ENCODE measurements around the gene RAMAC.
"Not testable (repeated sequence)": the region's sequence is repeated elsewhere in the genome, so short reads cannot be mapped to it uniquely, and the experiment has no call there.

Gene RAMAC

GRCh38 chr15:82985688-82986441, at the start of gene RAMAC:
Gene RAMAC, plus strand, starts transcription at chr15:82986210. Its CDS starts 2,809 bp downstream, at chr15:82989019.
- Histone ChIP-seq H3K9ac (ENCODE audit: low read length) (peak within 1 kb of the TSS; percentile 98), H3K36me3 (ENCODE audit: control insufficient read depth, insufficient read depth, low read length, severe bottlenecking) (peaks cover 18% of the 10 kb centered on the region), H3K4me3 (ENCODE audit: low read length) (peak within 1 kb of the TSS; percentile 100), H3K4me1 (ENCODE audit: control insufficient read depth, insufficient read depth, low read length) (peaks cover 11% of the 10 kb centered on the region), H3K27me3 (replicated peaks; ENCODE audit: control insufficient read depth, insufficient read depth, low read length) (no peaks in the 10 kb centered on the region), H3K9me3 (ENCODE audit: control insufficient read depth, low read length) (no peaks in the 10 kb centered on the region)
- peak; percentile 99 for DNase-seq (ENCODE audit: low read depth)

- Histone ChIP-seq H3K36me3 (ENCODE audit: control insufficient read depth, insufficient read depth, low read length, severe bottlenecking) (no peaks in the 10 kb centered on the region), H3K27me3 (replicated peaks; ENCODE audit: control insufficient read depth, insufficient read depth, low read length) (peaks cover 15% of the 10 kb centered on the region), H3K9me3 (ENCODE audit: control insufficient read depth, low read length) (no peaks in the 10 kb centered on the region), H3K4me3 (ENCODE audit: low read length) (no peak overlapping the region), H3K4me1 (ENCODE audit: control insufficient read depth, insufficient read depth, low read length) (no peaks in the 10 kb centered on the region), H3K9ac (ENCODE audit: low read length) (no peak overlapping the region)
- peak; percentile 6 for DNase-seq (ENCODE audit: low read depth)
Measured at GRCh38 chr15:82936966-82937711, 48.9 kb upstream of the RAMAC start.

DNA sequence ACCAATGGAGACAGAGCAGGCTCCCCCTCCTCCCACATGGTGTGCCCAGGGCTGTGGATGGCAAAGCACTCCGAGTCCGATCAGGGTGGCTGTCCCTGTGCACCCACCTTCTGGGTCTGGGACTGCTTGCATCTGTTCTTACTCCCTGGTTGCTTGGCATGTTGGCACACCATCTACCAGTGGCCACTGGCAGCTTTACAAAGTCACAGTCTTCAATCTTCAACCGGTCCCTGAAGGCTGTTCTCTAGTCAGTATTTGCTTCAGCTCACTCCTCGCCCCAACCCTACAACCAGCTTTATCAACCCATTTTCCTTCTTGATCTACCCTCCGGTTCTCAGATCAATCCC, 48.3 kb upstream of the RAMAC start:
- Histone ChIP-seq H3K9me3 (ENCODE audit: control insufficient read depth, low read length) (no peaks in the 10 kb centered on the region), H3K4me3 (ENCODE audit: low read length) (no peak overlapping the region), H3K27me3 (replicated peaks; ENCODE audit: control insufficient read depth, insufficient read depth, low read length) (peaks cover 15% of the 10 kb centered on the region), H3K4me1 (ENCODE audit: control insufficient read depth, insufficient read depth, low read length) (no peaks in the 10 kb centered on the region), H3K36me3 (ENCODE audit: control insufficient read depth, insufficient read depth, low read length, severe bottlenecking) (no peaks in the 10 kb centered on the region), H3K9ac (ENCODE audit: low read length) (no peak overlapping the region)
- no peak for DNase-seq (ENCODE audit: low read depth)

DNA sequence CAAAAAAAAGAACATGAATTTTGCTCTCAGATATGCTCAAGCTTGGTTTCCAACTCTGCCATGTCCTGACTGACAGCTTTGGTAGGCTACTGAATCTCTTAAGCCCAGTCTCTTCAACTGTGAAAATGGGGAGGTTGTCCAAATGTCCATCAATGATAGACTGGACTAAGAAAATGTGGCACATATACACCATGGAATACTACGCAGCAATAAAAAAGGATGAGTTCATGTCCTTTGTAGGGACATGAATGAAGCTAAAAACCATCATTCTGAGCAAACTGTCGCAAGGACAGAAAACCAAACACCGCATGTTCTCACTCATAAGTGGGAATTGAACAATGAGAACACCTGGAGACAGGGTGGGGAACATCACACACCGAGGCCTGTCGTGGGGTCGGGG, 46.3 kb upstream of the RAMAC start:
- H3K36me3 ChIP-seq (ENCODE audit: control insufficient read depth, insufficient read depth, low read length, severe bottlenecking); H3K27me3 ChIP-seq (replicated peaks; ENCODE audit: control insufficient read depth, insufficient read depth, low read length); H3K9me3 ChIP-seq (ENCODE audit: control insufficient read depth, low read length); H3K4me3 ChIP-seq (ENCODE audit: low read length); H3K9ac ChIP-seq (ENCODE audit: low read length); H3K4me1 ChIP-seq (ENCODE audit: control insufficient read depth, insufficient read depth, low read length); DNase-seq (ENCODE audit: low read depth): not testable (repeated sequence)

GRCh38 chr15:82942691-82943090, 43.3 kb upstream of the RAMAC start:
- Histone ChIP-seq H3K4me3 (ENCODE audit: low read length) (no peak overlapping the region), H3K4me1 (ENCODE audit: control insufficient read depth, insufficient read depth, low read length) (no peaks in the 10 kb centered on the region), H3K27me3 (replicated peaks; ENCODE audit: control insufficient read depth, insufficient read depth, low read length) (no peaks in the 10 kb centered on the region), H3K9me3 (ENCODE audit: control insufficient read depth, low read length) (no peaks in the 10 kb centered on the region), H3K9ac (ENCODE audit: low read length) (no peak overlapping the region), H3K36me3 (ENCODE audit: control insufficient read depth, insufficient read depth, low read length, severe bottlenecking) (no peaks in the 10 kb centered on the region)
- DNase-seq (ENCODE audit: low read depth) = no peak

DNA sequence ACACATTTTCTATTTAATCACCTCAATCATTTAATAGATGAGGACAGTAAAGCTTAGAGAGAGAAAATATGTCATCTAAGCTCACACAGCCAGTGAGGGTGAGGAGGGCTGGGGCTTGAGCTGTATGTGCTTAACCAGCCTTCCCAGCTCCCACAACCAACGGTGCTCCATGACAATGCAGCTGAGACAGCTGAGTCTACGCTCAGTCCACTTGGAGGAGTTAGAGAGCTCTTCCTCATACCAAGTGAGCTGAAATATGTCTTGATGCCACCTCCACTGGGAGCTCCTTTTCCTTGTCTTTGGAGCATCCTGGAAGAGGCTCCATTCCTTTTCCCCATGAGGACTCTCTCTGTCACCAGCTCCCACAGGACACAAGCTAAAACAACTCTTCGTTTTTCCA, 42.8 kb upstream of the RAMAC start:
- no peak for DNase-seq (ENCODE audit: low read depth)
- no peak overlapping the region for H3K9ac ChIP-seq (ENCODE audit: low read length)

GRCh38 chr15:82944056-82944455, 42.0 kb upstream of the RAMAC start:
- Histone ChIP-seq H3K9me3 (ENCODE audit: control insufficient read depth, low read length) (no peaks in the 10 kb centered on the region), H3K27me3 (replicated peaks; ENCODE audit: control insufficient read depth, insufficient read depth, low read length) (peaks cover 5% of the 10 kb centered on the region), H3K9ac (ENCODE audit: low read length) (no peak overlapping the region), H3K4me3 (ENCODE audit: low read length) (no peak overlapping the region), H3K36me3 (ENCODE audit: control insufficient read depth, insufficient read depth, low read length, severe bottlenecking) (no peaks in the 10 kb centered on the region), H3K4me1 (ENCODE audit: control insufficient read depth, insufficient read depth, low read length) (no peaks in the 10 kb centered on the region)
- no peak for DNase-seq (ENCODE audit: low read depth)

More for the DNA sequence above, 42.8 kb upstream of the RAMAC start:
- Histone ChIP-seq H3K27me3 (replicated peaks; ENCODE audit: control insufficient read depth, insufficient read depth, low read length) (no peaks in the 10 kb centered on the region), H3K4me1 (ENCODE audit: control insufficient read depth, insufficient read depth, low read length) (no peaks in the 10 kb centered on the region), H3K9me3 (ENCODE audit: control insufficient read depth, low read length) (no peaks in the 10 kb centered on the region), H3K4me3 (ENCODE audit: low read length) (no peak overlapping the region), H3K36me3 (ENCODE audit: control insufficient read depth, insufficient read depth, low read length, severe bottlenecking) (no peaks in the 10 kb centered on the region)

GRCh38 chr15:82944821-82945220, 41.2 kb upstream of the RAMAC start:
- no peak overlapping the region for H3K4me3 ChIP-seq (ENCODE audit: low read length)
- H3K27me3 ChIP-seq (replicated peaks; ENCODE audit: control insufficient read depth, insufficient read depth, low read length) = peaks cover 7% of the 10 kb centered on the region
- no peaks in the 10 kb centered on the region for H3K4me1 ChIP-seq (ENCODE audit: control insufficient read depth, insufficient read depth, low read length)
- no peaks in the 10 kb centered on the region for H3K9me3 ChIP-seq (ENCODE audit: control insufficient read depth, low read length)
- no peaks in the 10 kb centered on the region for H3K36me3 ChIP-seq (ENCODE audit: control insufficient read depth, insufficient read depth, low read length, severe bottlenecking)
- no peak for DNase-seq (ENCODE audit: low read depth)
- H3K9ac ChIP-seq (ENCODE audit: low read length) = no peak overlapping the region

DNA sequence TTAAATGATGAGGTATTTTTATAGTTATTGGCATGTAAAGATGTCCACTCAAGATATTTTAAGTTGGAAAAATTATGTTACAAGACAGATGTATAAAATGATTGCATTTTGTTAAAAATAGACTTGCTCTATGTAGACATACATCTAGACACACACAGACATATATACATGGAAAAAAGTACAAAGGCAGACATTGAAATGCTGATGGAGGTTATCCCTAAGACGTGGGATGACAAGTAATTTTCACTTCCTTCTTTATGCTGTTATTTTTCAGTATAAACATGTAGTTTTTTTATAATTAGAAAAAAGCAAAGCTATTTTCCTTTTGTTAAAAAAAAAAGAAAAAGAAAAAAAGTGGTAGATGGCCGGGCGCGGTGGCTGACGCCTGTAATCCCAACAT, 40.7 kb upstream of the RAMAC start:
- no peaks in the 10 kb centered on the region for H3K9me3 ChIP-seq (ENCODE audit: control insufficient read depth, low read length)
- no peak overlapping the region for H3K9ac ChIP-seq (ENCODE audit: low read length)
- H3K4me3 ChIP-seq (ENCODE audit: low read length) = no peak overlapping the region
- H3K36me3 ChIP-seq (ENCODE audit: control insufficient read depth, insufficient read depth, low read length, severe bottlenecking) = no peaks in the 10 kb centered on the region
- no peaks in the 10 kb centered on the region for H3K4me1 ChIP-seq (ENCODE audit: control insufficient read depth, insufficient read depth, low read length)
- H3K27me3 ChIP-seq (replicated peaks; ENCODE audit: control insufficient read depth, insufficient read depth, low read length) = peaks cover 11% of the 10 kb centered on the region
- DNase-seq (ENCODE audit: low read depth) = no peak

DNA sequence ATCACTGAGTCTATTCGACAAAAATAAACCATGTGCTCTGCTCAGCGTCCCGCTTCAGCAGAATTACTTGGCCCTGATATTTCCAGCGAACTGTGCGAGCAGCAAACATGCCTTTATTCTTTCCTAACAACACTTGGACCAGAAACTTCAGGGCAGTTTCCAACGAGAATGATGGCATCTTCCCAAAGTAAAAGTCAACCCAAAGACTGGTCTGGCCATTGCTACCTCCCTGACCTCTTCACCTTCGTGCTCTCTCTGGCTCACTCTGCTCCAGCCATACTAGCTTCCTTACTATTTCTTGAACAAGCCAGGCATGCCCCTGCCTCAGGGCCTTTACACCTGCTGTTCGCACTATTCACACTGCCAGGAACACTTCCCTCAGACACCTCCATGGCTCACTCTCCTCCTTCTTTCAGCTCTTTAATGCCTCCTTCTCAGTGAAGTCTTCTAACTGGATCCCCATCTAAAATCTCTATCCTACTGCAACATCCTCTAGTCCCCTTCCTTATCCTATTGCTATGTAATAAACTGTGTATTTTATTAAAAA, 39.8 kb upstream of the RAMAC start:
- Histone ChIP-seq H3K4me3 (ENCODE audit: low read length) (no peak overlapping the region), H3K36me3 (ENCODE audit: control insufficient read depth, insufficient read depth, low read length, severe bottlenecking) (no peaks in the 10 kb centered on the region), H3K9me3 (ENCODE audit: control insufficient read depth, low read length) (no peaks in the 10 kb centered on the region), H3K4me1 (ENCODE audit: control insufficient read depth, insufficient read depth, low read length) (no peaks in the 10 kb centered on the region), H3K9ac (ENCODE audit: low read length) (no peak overlapping the region), H3K27me3 (replicated peaks; ENCODE audit: control insufficient read depth, insufficient read depth, low read length) (peaks cover 16% of the 10 kb centered on the region)
- DNase-seq (ENCODE audit: low read depth) = no peak

- H3K4me3 ChIP-seq (ENCODE audit: low read length) = no peak overlapping the region
- no peaks in the 10 kb centered on the region for H3K36me3 ChIP-seq (ENCODE audit: control insufficient read depth, insufficient read depth, low read length, severe bottlenecking)
- H3K9me3 ChIP-seq (ENCODE audit: control insufficient read depth, low read length) = no peaks in the 10 kb centered on the region
- DNase-seq (ENCODE audit: low read depth) = no peak
- no peaks in the 10 kb centered on the region for H3K4me1 ChIP-seq (ENCODE audit: control insufficient read depth, insufficient read depth, low read length)
- peaks cover 20% of the 10 kb centered on the region for H3K27me3 ChIP-seq (replicated peaks; ENCODE audit: control insufficient read depth, insufficient read depth, low read length)
- H3K9ac ChIP-seq (ENCODE audit: low read length) = no peak overlapping the region
Measured at GRCh38 chr15:82950295-82950694, 35.7 kb upstream of the RAMAC start.

Measured in adipocyte (in vitro differentiated cells).